Hematopoietic multipotent progenitor cell treated with erythropoietin and hydrocortisone succinate and interleukin-3 and kit ligand, for 4 days (in vitro differentiated cells): ENCODE data around the gene TRPC1.
A peak's percentile ranks its signal among the peaks of the same experiment; 100 is the strongest.

Experiments
- DNase-seq: peaks from one replicate; pipeline ENCODE4 v3.0.0-alpha.2; 2015

Gene TRPC1

DNA sequence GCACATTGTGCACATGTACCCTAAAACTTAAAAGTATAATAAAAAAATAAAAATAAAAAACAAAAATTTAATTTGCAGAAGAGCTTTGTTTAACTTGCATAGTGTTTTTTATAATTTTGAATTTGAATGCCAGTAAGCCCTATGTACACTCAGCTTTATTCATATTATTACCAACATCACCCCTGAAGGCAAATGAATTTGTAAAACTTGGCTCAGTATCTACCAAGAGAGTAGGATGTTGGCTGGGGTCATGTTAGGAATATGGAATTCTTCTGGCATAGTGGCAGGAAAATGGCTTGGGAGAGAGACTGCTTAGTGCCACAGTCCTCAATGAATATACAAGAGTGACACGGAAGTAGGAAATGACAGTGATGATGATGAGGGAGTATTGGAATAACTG lies 30.7 kb downstream of the TRPC1 start:
- no peak for DNase-seq

DNA sequence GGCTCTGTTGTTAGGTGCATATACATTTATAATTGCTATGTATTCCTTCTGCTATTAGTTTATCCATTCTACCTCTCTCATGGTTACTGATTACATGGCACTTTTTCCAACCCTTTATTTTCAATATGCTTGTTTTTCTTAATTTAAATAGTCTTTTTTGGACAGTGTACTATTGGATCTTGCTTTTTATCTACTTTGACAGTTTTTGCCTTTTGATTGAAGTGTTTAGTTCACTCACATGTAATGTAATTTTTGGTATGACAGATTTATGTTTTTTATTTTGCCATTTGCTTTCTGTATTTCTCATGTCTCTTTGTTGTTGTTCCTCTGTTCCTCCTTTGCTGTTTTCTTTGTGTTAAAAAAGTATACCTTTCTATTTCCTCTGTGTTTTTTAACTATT lies 44.5 kb downstream of the TRPC1 start:
- DNase-seq: no peak

DNA sequence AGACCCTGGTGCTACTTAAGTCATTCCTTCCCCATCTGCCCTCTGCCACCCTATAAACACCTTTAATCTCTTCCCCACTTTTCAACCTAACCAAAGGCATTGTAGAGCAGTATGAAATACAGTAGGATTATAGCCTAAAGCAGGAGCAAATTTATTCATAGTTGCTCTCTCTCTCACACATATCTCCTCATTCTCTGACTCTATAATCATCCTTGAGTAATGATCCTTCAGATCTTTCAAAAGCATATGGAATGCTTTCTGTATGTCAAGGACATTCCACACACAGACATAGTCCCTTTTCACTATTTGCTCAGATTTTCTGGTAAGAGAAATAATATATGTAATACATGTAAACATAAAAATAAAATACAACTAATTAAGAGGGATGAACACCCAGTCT lies 54.1 kb downstream of the TRPC1 start:
- DNase-seq: no peak

DNA sequence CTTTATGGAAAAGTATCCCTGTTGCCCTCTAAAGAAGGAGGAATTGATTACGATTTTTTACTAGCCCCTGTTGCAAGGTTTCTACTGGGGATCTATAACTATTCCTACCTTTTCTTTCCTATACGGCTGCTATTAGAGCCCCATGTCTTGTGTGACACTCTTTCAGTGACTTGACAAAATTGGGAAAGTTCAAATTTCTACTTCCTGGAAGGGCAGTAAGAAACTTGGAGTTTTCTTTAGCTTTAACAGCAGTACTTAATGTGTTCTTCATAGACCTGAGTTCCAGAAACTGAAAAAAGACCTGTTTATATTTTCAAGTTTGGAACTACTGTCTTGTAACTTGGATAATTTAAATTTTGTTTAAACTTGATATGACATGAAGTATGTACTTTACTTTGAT lies 54.7 kb downstream of the TRPC1 start:
- no peak for DNase-seq

DNA sequence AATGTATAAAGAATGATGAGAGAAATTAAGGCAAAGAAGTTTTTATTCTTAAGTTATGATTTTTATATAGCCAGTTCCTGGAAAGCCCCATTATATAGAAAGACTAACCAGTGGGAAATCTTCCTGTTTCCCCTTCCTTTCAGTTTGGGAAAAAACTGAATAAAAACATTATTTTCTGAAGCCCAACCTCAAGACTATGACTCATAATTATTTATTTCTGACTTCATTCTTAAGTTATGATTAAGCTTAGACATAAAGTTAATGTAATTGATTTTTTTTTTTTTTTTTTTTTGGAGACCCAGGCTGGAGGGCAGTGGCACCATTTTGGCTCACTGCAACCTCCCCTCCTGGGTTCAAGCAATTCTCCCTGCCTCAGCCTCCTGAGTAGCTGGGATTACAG lies 55.8 kb downstream of the TRPC1 start:
- no peak for DNase-seq

DNA sequence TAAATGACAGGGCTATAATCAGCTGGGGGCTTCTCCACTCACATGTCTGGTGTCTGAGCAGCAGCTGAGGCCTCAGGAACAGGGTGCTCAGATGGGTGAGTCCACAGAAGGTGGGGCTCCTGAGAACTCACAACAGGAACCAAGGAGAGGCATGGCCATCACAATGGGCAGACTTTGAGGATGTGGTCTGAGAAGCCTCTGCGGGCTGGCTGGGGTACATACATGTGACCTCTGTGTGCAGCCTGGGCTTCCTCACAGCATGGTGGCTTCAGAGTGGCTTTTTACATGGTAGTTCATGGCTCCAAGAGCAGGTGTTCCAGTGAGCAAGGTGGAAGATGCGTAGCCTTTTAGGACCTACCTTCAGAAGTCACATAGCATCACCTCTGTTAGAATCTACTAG lies 58.8 kb downstream of the TRPC1 start:
- peak; percentile 6 for DNase-seq

DNA sequence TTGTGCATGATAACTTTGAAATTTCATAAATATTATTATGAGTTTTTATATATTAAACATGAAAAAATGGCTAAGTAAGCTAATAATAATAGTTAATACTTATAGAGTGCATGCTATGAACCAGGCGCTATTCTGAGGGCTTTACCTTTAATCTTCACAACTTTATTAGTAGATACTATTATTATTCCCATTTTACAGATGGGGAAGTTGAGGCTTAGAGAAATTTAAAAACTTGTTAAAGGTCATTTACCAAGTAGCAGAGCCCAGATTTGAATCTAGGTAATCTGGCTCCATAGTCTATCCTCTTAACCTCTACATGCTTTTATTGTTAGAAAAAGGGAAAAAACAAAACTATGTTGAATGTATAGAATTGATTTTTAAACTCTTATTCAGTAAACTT lies 60.4 kb downstream of the TRPC1 start:
- DNase-seq: no peak

DNA sequence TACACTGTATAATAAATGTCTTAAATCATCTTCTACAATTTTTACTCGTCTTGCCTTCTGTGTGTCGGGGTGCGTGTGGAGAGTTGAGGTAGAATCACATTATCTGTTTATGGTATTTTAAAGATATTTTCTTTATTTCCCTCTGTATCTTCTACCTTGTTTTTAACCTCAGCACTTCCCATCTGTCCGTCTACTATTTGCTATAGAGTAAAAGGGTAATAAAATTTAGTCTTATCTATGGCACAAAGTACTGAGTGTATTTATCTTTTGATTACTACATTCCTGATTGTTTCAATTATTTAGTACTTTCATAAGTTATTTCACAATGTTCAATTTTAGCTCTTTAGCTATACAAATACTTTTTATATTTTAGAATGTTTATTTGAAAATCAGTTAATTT lies 62.2 kb downstream of the TRPC1 start:
- no peak for DNase-seq

DNA sequence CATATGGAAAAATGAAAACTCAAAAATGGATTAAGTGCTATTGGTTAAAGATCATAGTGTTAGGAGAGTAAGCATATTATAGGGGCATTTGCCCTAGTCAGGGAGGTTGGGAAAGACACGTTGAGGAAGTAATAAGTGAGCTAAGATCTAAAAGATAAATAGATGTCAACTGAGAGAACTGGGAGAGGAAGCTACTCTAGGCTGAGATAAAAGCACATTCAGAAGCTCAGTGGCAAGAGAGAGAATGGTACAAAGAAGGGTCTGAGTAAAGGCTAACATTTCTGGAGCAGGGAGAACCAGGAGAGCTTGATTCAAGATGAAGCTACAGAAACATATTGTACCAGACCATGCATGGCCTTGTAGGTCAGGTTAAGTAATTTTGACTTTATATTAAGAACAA lies 63.9 kb downstream of the TRPC1 start:
- peak; percentile 70 for DNase-seq

DNA sequence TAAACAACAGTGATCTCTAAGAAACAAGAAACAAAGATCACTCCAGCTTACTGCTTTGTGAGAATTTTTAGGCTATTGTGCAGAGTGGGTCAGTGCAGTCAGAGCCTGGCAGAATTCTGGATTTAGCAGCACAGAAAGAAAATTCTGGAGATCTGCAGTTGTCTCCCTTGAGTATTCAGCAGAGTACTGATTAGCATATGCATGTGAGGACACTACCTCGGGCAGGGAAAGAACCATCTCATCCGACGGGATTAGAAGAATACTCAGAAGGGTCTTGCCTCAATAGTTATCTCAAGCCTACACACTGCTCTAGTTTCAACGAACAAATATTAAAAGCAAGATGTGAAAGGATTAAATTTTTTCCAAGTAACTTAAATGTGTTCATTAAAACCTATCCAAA lies 70.7 kb downstream of the TRPC1 start:
- no peak for DNase-seq

DNA sequence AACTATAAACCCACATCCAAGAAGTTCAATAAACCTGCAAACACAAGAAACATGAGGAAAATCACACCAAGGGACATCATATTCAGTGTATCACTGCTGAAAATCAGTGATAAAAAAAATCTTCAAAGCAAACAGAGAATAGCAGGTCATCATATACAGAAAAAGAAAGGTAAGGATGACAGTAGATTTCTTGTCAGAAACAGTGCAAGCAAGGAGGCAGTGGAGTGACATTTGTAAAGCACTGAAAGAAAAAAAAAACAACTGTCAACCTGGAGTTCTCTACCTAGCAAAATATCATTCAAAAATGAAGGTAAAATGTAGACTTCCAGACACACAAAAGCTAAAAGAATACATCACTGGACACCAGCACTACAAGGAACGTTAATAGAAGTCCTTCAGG lies 71.5 kb downstream of the TRPC1 start:
- DNase-seq: no peak

DNA sequence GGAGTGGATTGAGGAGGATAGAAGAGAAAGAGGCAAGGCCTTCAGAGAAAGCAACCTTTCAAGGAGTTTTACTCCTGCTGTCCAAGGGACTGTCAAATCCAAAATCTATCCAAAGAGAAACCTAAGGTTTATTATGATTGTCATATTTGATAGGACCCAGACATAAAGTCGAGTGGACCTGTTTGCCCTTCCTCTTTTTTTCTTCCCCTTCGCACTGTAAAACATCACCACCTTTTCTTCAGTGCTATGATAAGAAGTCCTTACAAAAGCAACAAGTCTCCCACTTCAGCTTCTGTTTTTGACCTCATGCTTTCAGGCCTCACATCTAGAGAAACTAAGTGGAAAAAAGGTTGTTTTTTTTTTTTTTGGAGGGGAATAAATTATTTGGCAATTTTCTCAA lies 73.0 kb downstream of the TRPC1 start:
- DNase-seq: peak; percentile 24

DNA sequence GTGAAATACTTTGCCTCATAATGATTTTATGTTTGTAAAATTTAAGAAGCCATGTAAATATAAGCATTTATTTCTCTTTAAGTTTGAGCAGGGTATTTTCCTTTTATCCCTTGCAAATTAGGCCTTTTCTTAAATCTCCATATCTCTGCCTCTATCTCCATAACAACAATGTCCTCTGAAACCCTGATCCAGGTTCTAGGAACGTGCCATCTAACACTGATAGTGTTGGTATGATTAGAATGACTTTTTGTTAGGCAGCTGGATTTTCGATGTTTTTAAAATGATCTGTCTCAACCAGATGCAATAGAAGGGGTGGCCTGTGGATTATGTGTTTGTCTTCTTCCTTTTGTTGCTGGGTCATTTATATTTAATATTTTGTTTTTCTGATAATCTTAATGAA lies 77.9 kb downstream of the TRPC1 start:
- DNase-seq: no peak

DNA sequence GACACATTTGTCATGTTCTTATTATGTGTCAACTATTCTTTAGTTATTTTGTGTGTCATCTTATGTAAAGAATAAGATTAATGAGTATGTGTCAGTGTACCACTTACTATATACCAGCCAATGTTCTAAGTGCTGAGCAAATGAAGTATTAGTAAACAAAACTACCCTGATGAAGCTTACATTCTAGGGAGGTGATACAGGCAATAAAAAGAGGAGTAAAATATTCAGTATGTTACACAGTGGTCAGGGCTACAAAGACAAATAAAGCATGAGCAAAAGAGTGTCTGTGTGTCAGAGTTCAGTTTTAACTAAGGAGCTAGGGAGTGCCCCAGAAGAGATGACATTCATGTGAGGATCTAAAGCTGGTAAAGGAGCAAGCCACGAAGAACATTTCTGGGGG lies 79.1 kb downstream of the TRPC1 start:
- no peak for DNase-seq

DNA sequence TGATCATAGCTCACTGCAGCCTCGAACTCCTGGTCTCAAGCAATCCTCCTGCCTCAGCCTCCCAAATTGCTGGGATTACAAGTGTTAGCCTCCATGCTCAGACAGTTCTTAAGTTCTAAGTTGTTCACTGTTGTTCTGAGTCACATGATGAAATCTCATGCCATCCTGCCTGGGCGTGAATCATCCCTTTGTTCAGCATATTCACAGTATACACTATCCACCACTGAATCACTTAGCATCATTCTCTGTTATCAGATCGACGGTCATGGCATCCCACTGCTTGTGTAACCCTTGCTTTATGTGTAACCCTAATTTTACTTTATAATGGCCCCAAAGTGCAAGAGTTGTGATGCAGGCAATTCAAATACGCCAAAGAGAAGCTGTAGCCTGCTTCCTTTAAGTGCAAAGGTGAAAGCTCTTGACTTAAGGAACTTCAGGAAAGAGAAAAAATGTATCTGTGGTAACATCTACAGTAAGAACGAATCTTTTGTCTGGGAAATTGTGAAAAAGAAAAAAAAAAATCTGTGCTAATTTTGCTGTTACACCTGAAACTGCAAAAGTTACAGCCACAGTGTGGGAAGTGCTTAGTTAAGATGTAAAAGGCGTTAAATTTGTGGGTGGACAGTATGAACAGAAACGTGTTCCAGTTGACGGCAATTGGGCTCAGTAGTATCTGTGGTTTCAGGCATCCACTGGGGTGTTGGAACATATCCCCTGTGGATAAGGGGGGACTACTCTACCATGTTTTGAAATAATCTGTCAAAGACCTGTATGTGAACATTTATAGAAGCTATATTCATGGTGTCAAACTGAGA lies 84.5 kb downstream of the TRPC1 start:
- peak; percentile 23 for DNase-seq

DNA sequence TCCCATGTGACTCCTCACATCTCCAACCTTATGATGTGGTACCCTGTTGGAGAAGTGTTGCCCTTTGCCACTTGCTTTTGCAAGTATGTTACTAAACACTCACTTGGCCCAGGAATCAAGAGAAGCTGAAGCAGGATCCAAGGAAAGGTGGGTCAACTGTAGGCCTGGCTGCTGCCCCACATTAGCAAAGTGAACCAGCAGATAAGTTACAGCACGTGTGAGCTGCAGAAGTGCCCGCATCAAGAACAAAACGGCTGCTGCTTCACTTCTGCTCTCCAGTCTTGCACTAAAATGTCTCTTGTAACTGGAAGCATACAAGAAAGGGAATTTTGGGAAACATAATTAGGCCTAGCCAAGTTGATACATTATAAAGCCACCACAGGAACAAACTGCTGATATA lies 85.4 kb downstream of the TRPC1 start:
- DNase-seq: no peak

DNA sequence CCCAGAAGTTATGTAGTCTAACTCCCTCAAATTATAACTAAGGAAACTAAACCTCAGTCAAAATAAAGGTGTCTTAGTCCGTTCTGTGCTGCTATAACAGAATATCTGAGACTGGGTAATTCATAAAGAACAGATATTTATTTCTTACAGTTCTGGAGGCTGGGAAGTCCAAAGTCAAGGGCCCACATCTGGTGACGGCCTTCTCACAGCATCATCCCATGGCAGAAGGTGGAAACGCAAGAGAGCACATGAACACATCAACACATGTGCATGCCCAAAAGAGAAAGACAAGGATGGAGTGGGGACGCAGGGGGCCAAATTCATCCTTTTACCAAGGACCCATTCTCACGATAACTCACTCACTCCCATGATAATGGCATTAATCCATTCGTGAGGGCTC lies 92.0 kb downstream of the TRPC1 start:
- no peak for DNase-seq

DNA sequence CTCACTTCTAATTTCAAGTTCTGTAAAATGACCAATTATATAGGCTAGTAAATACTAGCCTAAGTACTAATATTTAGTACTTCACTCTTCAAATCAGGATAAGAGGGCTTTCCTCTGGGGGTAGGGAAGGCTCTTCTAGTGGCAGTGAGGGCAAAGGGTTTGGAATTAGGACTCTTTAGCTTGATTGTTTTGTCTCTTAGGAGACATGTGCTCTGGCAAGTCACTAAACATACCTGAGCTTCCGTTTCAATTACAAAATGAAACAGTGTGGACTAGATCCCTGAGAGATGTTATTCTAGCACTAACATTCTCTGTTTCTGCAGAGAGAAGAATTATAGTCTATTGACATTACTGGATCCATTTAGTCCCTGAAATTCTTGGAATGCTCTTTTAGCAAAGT lies 93.5 kb downstream of the TRPC1 start:
- DNase-seq: no peak

DNA sequence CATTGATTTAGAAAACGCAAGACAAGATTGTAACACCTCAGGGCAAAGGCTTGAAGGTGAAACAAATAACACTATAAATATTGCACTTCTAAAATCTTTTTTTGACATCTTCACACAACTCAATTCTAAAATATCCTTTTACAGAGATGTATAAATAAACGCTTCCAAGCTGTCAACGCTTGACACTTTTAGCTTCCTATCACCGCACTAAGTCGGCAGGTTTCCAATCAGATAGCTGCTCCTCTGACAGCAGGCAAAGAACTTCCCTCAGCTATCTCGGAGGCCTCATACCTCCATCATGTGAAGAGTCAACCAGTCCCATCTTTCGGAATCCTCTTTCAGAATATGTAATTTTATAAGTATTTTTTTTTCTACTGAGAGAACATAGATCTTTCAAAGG lies 94.1 kb downstream of the TRPC1 start:
- no peak for DNase-seq

DNA sequence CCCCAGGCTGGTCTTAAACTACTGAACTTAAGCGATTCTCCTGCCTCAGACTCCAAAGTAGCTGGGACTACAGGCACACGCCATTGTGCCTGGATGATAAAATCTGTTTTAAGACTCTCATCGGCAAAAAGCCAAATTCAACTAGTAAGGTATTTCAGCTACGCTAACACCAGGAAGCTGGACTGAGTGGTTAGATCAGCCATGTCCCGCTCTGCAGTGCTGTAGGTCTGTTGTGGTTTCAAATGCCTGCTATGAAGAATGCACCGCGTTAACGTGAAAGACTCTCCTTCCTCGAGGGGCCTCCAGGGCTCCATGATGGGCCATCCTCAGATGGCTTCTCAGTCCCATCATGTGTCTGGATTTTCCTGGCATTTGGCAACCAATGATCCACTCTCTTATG lies 94.8 kb downstream of the TRPC1 start:
- DNase-seq: no peak

DNA sequence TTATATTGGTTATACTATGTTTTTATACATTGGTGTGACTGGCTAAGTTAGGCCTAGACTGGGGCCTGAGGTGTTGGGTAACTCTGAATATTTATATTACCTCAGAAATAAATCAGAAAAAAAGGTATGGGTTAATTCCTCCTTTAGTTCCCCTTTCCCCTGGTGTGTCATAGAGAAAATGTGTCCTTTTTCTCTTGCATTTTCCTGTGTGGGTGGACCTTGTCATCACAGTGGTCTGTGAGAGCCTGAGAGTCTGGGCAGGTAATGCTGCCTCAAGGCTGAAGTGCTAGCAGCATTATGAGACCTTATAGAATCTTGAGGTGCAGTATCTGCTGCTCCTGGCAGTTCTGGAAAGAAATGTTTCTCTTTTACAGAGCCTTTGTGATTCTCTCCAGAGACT lies 95.3 kb downstream of the TRPC1 start:
- no peak for DNase-seq

DNA sequence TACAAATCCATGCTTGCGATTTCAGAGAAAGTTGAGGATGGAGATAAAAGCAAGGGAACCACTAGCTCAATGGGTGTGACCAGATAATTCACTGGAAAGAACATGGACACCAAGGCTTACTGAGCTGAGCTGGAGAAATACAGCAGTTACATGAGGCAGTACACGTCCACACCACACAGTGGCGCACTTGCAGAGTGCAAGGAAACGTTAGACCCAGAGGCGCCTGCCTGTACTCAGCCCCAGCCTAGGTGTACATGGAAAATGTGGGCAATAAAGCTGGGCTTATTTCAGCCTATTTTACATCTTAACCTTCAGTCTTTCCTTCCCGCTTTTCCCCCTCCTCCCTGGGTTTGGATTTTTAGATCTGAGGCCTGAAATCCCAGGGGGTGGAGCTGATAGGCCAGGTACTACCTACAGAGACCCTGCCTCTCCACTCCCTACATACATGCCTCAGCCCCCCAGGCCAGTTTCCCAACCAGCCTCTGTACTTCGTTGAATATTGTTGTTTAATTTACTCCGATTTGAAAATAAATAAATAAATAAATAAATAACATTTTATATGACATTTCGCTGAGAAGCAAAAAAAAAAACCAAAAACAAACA lies 105.0 kb downstream of the TRPC1 start:
- DNase-seq: peak; percentile 89

DNA sequence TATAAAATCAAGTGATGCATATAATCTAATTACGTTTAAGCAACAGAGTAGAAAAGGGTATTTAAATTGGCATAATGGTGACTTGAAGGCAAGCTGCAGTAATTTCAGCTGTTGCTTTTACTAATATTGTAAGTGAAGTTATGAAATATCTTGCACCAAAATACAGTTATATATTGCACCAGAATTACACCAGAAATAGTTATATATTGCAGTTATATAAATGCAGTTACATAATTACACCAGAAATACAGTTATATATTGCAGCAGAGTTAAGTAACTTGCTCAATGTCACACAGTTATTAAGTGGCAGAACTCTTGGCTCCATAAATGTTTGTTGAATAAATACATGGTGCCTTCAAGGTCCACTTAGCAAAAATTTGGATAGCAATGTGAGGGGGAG lies 113.7 kb downstream of the TRPC1 start:
- peak; percentile 28 for DNase-seq

DNA sequence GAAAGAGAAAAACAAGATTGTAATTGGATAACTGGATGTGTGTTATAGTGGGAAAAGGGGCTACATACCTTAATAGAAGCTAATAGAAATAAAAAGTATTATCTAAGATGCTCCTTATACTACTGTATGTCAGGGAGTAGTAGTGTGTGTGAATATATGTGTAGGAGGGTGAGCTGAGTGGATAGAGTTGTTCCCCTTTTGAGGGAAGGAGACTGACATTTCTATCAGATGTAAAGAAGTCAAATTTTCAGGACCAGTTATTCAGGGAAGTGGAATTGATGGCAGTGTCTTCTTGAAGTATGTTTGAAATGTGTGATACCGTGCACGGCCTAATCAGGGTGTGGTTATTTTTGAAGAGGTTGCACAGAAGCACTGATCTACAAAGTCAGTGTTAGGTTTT lies 116.0 kb downstream of the TRPC1 start:
- DNase-seq: no peak

DNA sequence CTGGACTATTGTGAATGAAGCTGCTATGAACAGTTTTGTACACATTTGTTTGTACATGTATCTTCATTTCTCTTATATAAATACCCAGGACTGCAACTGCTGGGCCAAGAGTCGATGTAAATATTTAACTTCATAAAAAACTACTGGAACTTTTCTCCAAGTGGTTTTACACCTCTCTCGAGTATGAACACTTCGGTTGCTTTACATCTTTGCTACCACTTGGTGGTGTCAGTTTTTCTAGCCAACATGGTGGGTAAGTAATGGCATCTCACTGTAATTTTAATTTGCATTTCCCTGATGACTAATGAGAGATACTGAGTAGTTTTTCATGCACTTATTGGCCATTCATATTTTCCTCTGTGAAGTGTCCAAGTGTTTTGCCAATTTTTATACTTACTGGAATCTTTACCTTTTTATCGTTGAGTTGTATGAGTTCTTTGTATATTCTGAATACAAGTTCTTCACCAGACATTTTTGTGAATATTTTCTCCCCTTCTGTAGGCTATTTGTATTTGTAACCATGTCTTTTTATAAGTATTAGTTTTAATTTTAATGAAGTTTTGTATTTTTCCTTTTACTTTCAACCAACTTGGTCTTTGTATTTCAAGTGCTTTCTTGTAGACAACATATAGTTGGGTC lies 120.6 kb downstream of the TRPC1 start:
- peak; percentile 64 for DNase-seq
